Psoas muscle (tissue), 8 donors: ENCODE results near the gene ADAMTS18. TPM values are rescaled to one million over a fixed set of nuclear protein-coding genes. Genes with fewer than 3 reads are reported as not detected.

ENCODE experiments used
- ATAC-seq, 4 donors: fragments of 200-7000 bp; cut with Tn5 transposase; one replicate each; pipeline ENCODE4 v1.9.1; 2020; ENCODE audit warnings: moderate library complexity in 3 of 4, mild to moderate bottlenecking in 2 of 4
- DNase-seq, 2 donors: peaks; one replicate each; pipeline ENCODE4 v3.0.0-alpha.2; 2020
- H3K27ac ChIP-seq: fragments of 200-600 bp; one replicate; pipeline ENCODE4 v1.8.0; 2022
- H3K27me3 ChIP-seq, 3 donors: fragments of 200-600 bp in 1 of 3; one replicate each; pipeline versions ENCODE4 v1.6.1 to v1.8.0; 2013 to 2022; ENCODE audit warnings: low read length in 2 of 3, mild to moderate bottlenecking in 2 of 3, moderate library complexity in 1 of 3; ENCODE audit not compliant: insufficient read depth in 3 of 3
- H3K36me3 ChIP-seq, 2 donors: fragments of 200-600 bp in 1 of 2; one replicate each; pipeline versions ENCODE4 v1.6.1 to v1.8.0; 2013 to 2022; ENCODE audit warnings: low read depth in 1 of 2, mild to moderate bottlenecking in 1 of 2, moderate library complexity in 1 of 2; ENCODE audit not compliant: insufficient read depth in 1 of 2
- H3K4me1 ChIP-seq: fragments of 200-600 bp; one replicate; pipeline ENCODE4 v1.8.0; 2022
- H3K4me3 ChIP-seq: fragments of 200-600 bp; one replicate; pipeline ENCODE4 v1.8.0; 2022; ENCODE audit warnings: mild to moderate bottlenecking
- H3K9me3 ChIP-seq: fragments of 200-600 bp; one replicate; pipeline ENCODE4 v1.8.0; 2022
- CTCF ChIP-seq: fragments of 200-600 bp; IDR thresholded peaks from one replicate; pipeline ENCODE4 v1.8.0; 2022; ENCODE audit warnings: antibody characterized with exemption
- WGBS, 3 donors: extraction: QIAGEN DNeasy Blood & Tissue Kit; methylation state at CpG; one replicate each; pipeline versions ENCODE4 v1.1.6 to v1.1.7; 2013; 5-methylcytosine and 5-hydroxymethylcytosine counted together
- intact Hi-C, 2 donors: fragments of 100-400 bp; cut with DNase I; formaldehyde crosslinking; loops; one replicate each; pipeline versions ENCODE4 v1.11.0 to v1.14.2; 2022
- polyA plus RNA-seq, 3 donors: library from polyadenylated mRNA; stranded (reverse); fragments of 200-250 nt; gene quantifications; one replicate each; pipeline ENCODE4 v1.2.3, GENCODE V29; 2013
- total RNA-seq, 4 donors: library from RNA; stranded (reverse); fragmentation: NEBNext Ultra II Directional in 2 of 4; extraction: Animal tissue kit (Norgen Biotek cat#: 25700) in 2 of 4; gene quantifications; one replicate each; pipeline versions ENCODE4 v1.2.1 to v1.2.4, GENCODE V29; 2021 to 2023
- donor health status: healthy with polysubstance abuse.
- donor health status: DM: no; HTN: no; CAD: no; lungs with moderate emphysema.
- donor health status: Bipolar disorder and iron deficiency.
- donor health status: healthy.
- donor health status: DM: yes; HTN: yes; CAD: no.
- donor health status: DM: no; HTN: no; CAD: no.
- donor health status: DM: no; HTN: no; CAD: no.
- donor health status: DM: yes; HTN: yes; CAD: no.

The ADAMTS18 gene
- total and polyA plus RNA-seq, 7 donors: 0.01 to 0.28 (median 0.03) TPM; not detected in 4

- Histone ChIP-seq H3K9me3 (no peaks in the 10 kb centered on the region), H3K4me1 (no peaks in the 10 kb centered on the region), H3K27ac (no peak overlapping the region), H3K4me3 (no peak overlapping the region), H3K27me3 (no peaks in the 10 kb centered on the region), H3K36me3 (no peaks in the 10 kb centered on the region)
- intact Hi-C loops: no loop called here
- no peak for ATAC-seq
- no peak for DNase-seq
- WGBS, 3 donors: 73 to 77% (median 75%) methylated on average over 12 of the region's 12 CpGs
- TF ChIP-seq CTCF: no peak
Measured at GRCh38 chr16:77298418-77299360, 136.1 kb downstream of the ADAMTS18 start.

GRCh38 chr16:77297996-77298395 lies 136.8 kb downstream of the ADAMTS18 start:
- WGBS, 3 donors: 84 to 88% (median 88%) methylated on average over 5 of the region's 5 CpGs
- Histone ChIP-seq H3K4me3 (no peak overlapping the region), H3K27me3 (no peaks in the 10 kb centered on the region), H3K36me3 (no peaks in the 10 kb centered on the region), H3K27ac (no peak overlapping the region), H3K9me3 (no peaks in the 10 kb centered on the region), H3K4me1 (no peaks in the 10 kb centered on the region)
- intact Hi-C loops: no loop called here
- DNase-seq (no peak), ATAC-seq (no peak)
- no peak for TF ChIP-seq CTCF

GRCh38 chr16:77295896-77296295 lies 138.9 kb downstream of the ADAMTS18 start:
- ATAC-seq: no peak

GRCh38 chr16:77290451-77291115 lies 144.3 kb downstream of the ADAMTS18 start:
- intact Hi-C loops: no loop called here
- no peaks in the 10 kb centered on the region for H3K36me3 ChIP-seq
- no peaks in the 10 kb centered on the region for H3K27me3 ChIP-seq
- TF ChIP-seq CTCF: no peak
- no peaks in the 10 kb centered on the region for H3K4me1 ChIP-seq
- H3K9me3 ChIP-seq: no peaks in the 10 kb centered on the region
- ATAC-seq: no peak
- no peak for DNase-seq
- 42 to 51% (median 42%) methylated on average over 10 of the region's 10 CpGs for WGBS, 3 donors
- H3K27ac ChIP-seq: no peak overlapping the region
- no peak overlapping the region for H3K4me3 ChIP-seq

More at GRCh38 chr16:77295896-77296295, 138.9 kb downstream of the ADAMTS18 start:
- Histone ChIP-seq H3K36me3 (no peaks in the 10 kb centered on the region), H3K9me3 (no peaks in the 10 kb centered on the region), H3K4me1 (no peaks in the 10 kb centered on the region), H3K27me3 (no peaks in the 10 kb centered on the region), H3K27ac (no peak overlapping the region), H3K4me3 (no peak overlapping the region)
- no peak for TF ChIP-seq CTCF
- WGBS, 3 donors: 86 to 98% (median 90%) methylated on average over 3 of the region's 3 CpGs
- DNase-seq: no peak
- intact Hi-C loops: no loop called here
